Measurements from ENCODE around the gene TRAF1.

Gene TRAF1

DNA sequence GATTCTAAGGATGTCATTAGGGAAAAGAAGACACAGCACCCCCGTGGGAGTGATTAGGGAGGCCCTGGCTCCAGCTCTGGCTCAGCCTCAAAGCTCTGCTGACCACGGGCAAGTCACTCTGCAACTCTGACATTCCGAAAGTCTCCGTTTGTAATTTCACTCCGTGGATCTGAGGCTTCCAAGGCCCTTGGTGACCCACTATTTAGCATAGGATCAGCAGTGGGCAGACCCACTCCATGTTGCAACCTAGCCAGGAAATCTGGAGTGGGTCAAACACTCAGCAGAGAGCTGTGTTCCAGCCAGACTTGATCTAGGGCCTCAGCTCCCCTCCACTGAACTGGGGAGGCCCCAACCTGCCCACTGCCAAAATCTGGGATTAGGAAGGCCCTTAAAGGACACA is 61.4 kb downstream of the TRAF1 start:
- TF ChIP-seq, protein P1, sequence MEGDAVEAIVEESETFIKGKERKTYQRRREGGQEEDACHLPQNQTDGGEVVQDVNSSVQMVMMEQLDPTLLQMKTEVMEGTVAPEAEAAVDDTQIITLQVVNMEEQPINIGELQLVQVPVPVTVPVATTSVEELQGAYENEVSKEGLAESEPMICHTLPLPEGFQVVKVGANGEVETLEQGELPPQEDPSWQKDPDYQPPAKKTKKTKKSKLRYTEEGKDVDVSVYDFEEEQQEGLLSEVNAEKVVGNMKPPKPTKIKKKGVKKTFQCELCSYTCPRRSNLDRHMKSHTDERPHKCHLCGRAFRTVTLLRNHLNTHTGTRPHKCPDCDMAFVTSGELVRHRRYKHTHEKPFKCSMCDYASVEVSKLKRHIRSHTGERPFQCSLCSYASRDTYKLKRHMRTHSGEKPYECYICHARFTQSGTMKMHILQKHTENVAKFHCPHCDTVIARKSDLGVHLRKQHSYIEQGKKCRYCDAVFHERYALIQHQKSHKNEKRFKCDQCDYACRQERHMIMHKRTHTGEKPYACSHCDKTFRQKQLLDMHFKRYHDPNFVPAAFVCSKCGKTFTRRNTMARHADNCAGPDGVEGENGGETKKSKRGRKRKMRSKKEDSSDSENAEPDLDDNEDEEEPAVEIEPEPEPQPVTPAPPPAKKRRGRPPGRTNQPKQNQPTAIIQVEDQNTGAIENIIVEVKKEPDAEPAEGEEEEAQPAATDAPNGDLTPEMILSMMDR (IDR thresholded peaks at IDR 0.05; ENCODE audit: insufficient read depth, low read depth, low read length, missing control alignments), result no peak
- no peak overlapping the region for H3K4me3 ChIP-seq (ENCODE audit: low read length)
- DNase-seq (ENCODE audit: low read depth), result no peak

DNA sequence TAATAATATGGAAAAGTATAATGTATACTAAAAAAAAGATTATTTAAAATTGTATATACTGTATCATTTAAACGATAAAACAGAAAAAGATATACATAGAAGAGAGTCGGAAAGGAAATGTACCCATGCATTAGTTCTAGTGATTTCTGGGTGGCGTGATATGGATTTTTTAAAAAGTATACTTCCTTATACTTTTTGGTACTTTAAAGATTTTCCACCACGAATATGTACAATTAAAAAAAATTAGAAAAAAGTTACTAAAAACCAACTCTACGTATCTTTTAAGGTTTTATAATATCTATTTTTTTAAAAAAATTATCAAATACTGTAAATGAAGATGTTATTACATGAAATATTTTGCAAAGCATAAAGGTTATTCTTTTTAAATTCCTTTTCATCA is 61.9 kb downstream of the TRAF1 start:
- TF ChIP-seq, protein P1 (IDR thresholded peaks at IDR 0.05; ENCODE audit: insufficient read depth, low read depth, low read length, missing control alignments), result no peak

GRCh38 chr9:120863833-120864232 is 62.8 kb downstream of the TRAF1 start:
- DNase-seq (ENCODE audit: low read depth), result no peak
- H3K4me3 ChIP-seq (ENCODE audit: low read length), result no peak overlapping the region
- TF ChIP-seq, protein P1 (IDR thresholded peaks at IDR 0.05; ENCODE audit: insufficient read depth, low read depth, low read length, missing control alignments), result no peak

More for the DNA sequence above, 61.9 kb downstream of the TRAF1 start:
- no peak overlapping the region for H3K4me3 ChIP-seq (ENCODE audit: low read length)
- DNase-seq (ENCODE audit: low read depth), result no peak

DNA sequence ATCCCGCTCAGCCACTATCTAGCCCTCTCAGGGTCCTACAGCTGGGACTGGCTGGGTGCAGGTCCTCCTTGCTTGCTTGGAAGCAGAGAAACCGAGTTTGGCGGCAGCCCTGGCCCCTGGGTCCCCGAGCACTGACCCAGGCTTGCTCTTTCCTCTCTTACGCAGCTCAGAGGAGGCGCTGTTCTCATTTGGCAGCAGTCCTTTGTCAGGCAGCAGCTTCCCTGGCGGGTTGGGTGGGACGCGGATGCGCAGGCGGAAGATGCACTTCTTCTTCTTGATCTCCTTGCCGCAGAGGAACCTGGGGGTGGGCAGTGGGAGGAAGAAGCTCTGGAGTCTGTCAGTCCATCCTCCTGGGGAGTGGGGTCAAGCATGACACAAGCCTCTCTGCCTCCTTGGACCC is 64.1 kb downstream of the TRAF1 start:
- TF ChIP-seq, protein P1 (IDR thresholded peaks at IDR 0.05; ENCODE audit: insufficient read depth, low read depth, low read length, missing control alignments), result no peak
- no peak overlapping the region for H3K4me3 ChIP-seq (ENCODE audit: low read length)
- no peak for DNase-seq (ENCODE audit: low read depth)

GRCh38 chr9:120861935-120862334 is 64.7 kb downstream of the TRAF1 start:
- H3K4me3 ChIP-seq (ENCODE audit: low read length), result no peak overlapping the region
- no peak for DNase-seq (ENCODE audit: low read depth)
- TF ChIP-seq, protein P1 (IDR thresholded peaks at IDR 0.05; ENCODE audit: insufficient read depth, low read depth, low read length, missing control alignments), result no peak

- TF ChIP-seq, protein P1 (IDR thresholded peaks at IDR 0.05; ENCODE audit: insufficient read depth, low read depth, low read length, missing control alignments), result no peak
- H3K4me3 ChIP-seq (ENCODE audit: low read length), result no peak overlapping the region
- DNase-seq (ENCODE audit: low read depth), result no peak
Observed at GRCh38 chr9:120860083-120860482, 66.5 kb downstream of the TRAF1 start.

- DNase-seq (ENCODE audit: low read depth), result no peak
- H3K4me3 ChIP-seq (ENCODE audit: low read length), result no peak overlapping the region
- TF ChIP-seq, protein P1 (IDR thresholded peaks at IDR 0.05; ENCODE audit: insufficient read depth, low read depth, low read length, missing control alignments), result no peak
Observed at GRCh38 chr9:120859361-120859760, 67.2 kb downstream of the TRAF1 start.
